Endothelial cell of umbilical vein (primary cell): ENCODE results near the gene NOTCH1. TPM values are rescaled to one million over a fixed set of nuclear protein-coding genes. Genes with fewer than 3 reads are reported as not detected.

Experiments
- BruUV-seq: library from RNA; stranded (reverse); fragments of 400-500 nt; replicated peaks from 2 replicates; lab custom pipeline; 2021; lab: Mats Ljungman, UMichigan
- CTCF ChIA-PET: fragments of 300-600, 350-600 bp; sonication (Branson Sonifier 250); formaldehyde crosslinking; loops from one replicate; lab custom pipeline; 2021; ENCODE audit warnings: antibody characterized with exemption, inconsistent platforms; lab: Charles Lee
- POLR2A ChIA-PET: fragments of 300-600, 350-600 bp; sonication (Branson Sonifier 250); formaldehyde crosslinking; loops from one replicate; lab custom pipeline; 2021; ENCODE audit warnings: antibody characterized with exemption, inconsistent platforms; lab: Charles Lee
- DNase-seq: peaks from one replicate; pipeline ENCODE4 v3.0.0-alpha.2; 2011; ENCODE audit warnings: low read depth, low spot score
- FAIRE-seq: peaks from 2 replicates; lab custom pipeline; 2011; peaks lifted over from hg19 to GRCh38; lab: Jason Lieb, UNC
- H2AFZ ChIP-seq: 2 replicates; pipeline ENCODE4 v1.6.0; 2012; ENCODE audit warnings: low read depth, low read length, control low read depth, inconsistent platforms
- H3K27ac ChIP-seq: 2 replicates; pipeline ENCODE4 v1.5.1; 2011; ENCODE audit warnings: low read depth, mild to moderate bottlenecking, control low read depth, low read length, moderate library complexity; ENCODE audit not compliant: insufficient read depth
- H3K27me3 ChIP-seq, 2 experiments: 2 replicates each; pipeline versions ENCODE4 v1.6.0 to v1.6.1; 2011; ENCODE audit warnings: low read length in 2 of 2, mixed read lengths in 1 of 2; ENCODE audit not compliant: control insufficient read depth in 2 of 2, insufficient read depth in 2 of 2
- H3K36me3 ChIP-seq, 2 experiments: 2 replicates in 1 of 2; 3 replicates in 1 of 2; pipeline ENCODE4 v1.5.1; 2011; ENCODE audit warnings: low read length in 2 of 2, mild to moderate bottlenecking in 1 of 2, moderate library complexity in 1 of 2; ENCODE audit not compliant: control insufficient read depth in 2 of 2, insufficient read depth in 2 of 2; ENCODE audit errors: extremely low read depth in 1 of 2
- H3K4me1 ChIP-seq: 3 replicates; pipeline ENCODE4 v1.5.1; 2011; ENCODE audit warnings: mild to moderate bottlenecking, low read length; ENCODE audit not compliant: control insufficient read depth, insufficient read depth; ENCODE audit errors: extremely low read depth
- H3K4me2 ChIP-seq: 2 replicates; pipeline ENCODE4 v1.6.1; 2011; ENCODE audit warnings: low read length, control low read depth, mixed read lengths; ENCODE audit not compliant: insufficient read depth
- H3K4me3 ChIP-seq, 3 experiments: fragments of 200-600 bp in 1 of 3; sonication (generic), shearing (Covaris generic) in 1 of 3; replicated peaks in 1 of 3; 2 replicates each; pipeline ENCODE4 v1.5.1; 2011 to 2016; ENCODE audit warnings: control low read depth in 3 of 3, low read length in 3 of 3, mild to moderate bottlenecking in 2 of 3, inconsistent platforms in 1 of 3, low read depth in 1 of 3, moderate library complexity in 1 of 3; ENCODE audit not compliant: insufficient read depth in 1 of 3
- H3K79me2 ChIP-seq: 2 replicates; pipeline ENCODE4 v1.6.0; 2012; ENCODE audit warnings: low read length, inconsistent platforms; ENCODE audit not compliant: control insufficient read depth, insufficient read depth
- H3K9ac ChIP-seq: replicated peaks from 2 replicates; pipeline ENCODE3; 2011; ENCODE audit warnings: low read length, control low read depth; ENCODE audit not compliant: insufficient read depth; ENCODE audit errors: extremely low read depth
- H3K9me1 ChIP-seq: replicated peaks from 3 replicates; pipeline ENCODE4 v1.6.0; 2011; ENCODE audit warnings: mild to moderate bottlenecking, low read length; ENCODE audit not compliant: control insufficient read depth, insufficient read depth; ENCODE audit errors: extremely low read depth
- H3K9me3 ChIP-seq: replicated peaks from 2 replicates; pipeline ENCODE4 v1.5.1; 2012; ENCODE audit warnings: low read length, inconsistent platforms; ENCODE audit not compliant: control insufficient read depth, insufficient read depth
- H4K20me1 ChIP-seq: replicated peaks from 2 replicates; pipeline ENCODE3; 2011; ENCODE audit warnings: mild to moderate bottlenecking, low read length; ENCODE audit not compliant: control insufficient read depth, insufficient read depth; ENCODE audit errors: extremely low read depth
- EZH2 ChIP-seq: IDR thresholded peaks from 2 replicates; pipeline ENCODE4 v1.6.1; 2012; ENCODE audit warnings: borderline replicate concordance, low read depth, mild to moderate bottlenecking, moderate library complexity, low read length, inconsistent platforms; ENCODE audit not compliant: severe bottlenecking
- FOS ChIP-seq: IDR thresholded peaks from 2 replicates; pipeline ENCODE4 v1.6.1; 2011; ENCODE audit warnings: mild to moderate bottlenecking, low read length, moderate library complexity, borderline replicate concordance; ENCODE audit not compliant: insufficient read depth
- GATA2 ChIP-seq: IDR thresholded peaks from 2 replicates; pipeline ENCODE4 v1.7.0; 2011; ENCODE audit warnings: low read depth, mild to moderate bottlenecking, moderate library complexity, mixed read lengths, low read length; ENCODE audit not compliant: insufficient read length, insufficient read depth
- JUN ChIP-seq: IDR thresholded peaks from 2 replicates; pipeline ENCODE4 v1.6.1; 2011; ENCODE audit warnings: borderline replicate concordance, low read depth; ENCODE audit not compliant: insufficient read length, insufficient read depth
- MYC ChIP-seq: IDR thresholded peaks from one replicate; pipeline ENCODE4 v1.6.1; 2011; ENCODE audit warnings: mild to moderate bottlenecking, low read depth, low read length
- POLR2A ChIP-seq: IDR thresholded peaks from 2 replicates; pipeline ENCODE4 v1.6.1; 2012; ENCODE audit warnings: low read depth, mild to moderate bottlenecking, control low read depth, low read length
- POLR2AphosphoS5 ChIP-seq: IDR thresholded peaks from 2 replicates; pipeline ENCODE4 v1.6.1; 2012; ENCODE audit warnings: low read depth, mild to moderate bottlenecking, control low read depth, low read length, moderate library complexity; ENCODE audit not compliant: insufficient read depth
- dilution Hi-C: fragments of 300-500 bp; cut with MboI; formaldehyde crosslinking; loops from one replicate; pipeline ENCODE4 v1.15.0; 2019; ENCODE audit warnings: low sequenced_read_pairs; ENCODE audit not compliant: extremely low pct_ligation_motif_present
- intact Hi-C: fragments of 100-400 bp; cut with micrococcal nuclease; formaldehyde crosslinking; loops from one replicate; pipeline ENCODE4 v1.10.0; 2022
- polyA plus RNA-seq, 4 experiments: library from polyadenylated mRNA; depleted of rRNA in 3 of 4; stranded (reverse) in 3 of 4; unstranded in 1 of 4; fragments of >200 nt; gene quantifications; 2 replicates each; pipeline versions ENCODE4 v1.2.1 to v1.2.3, GENCODE V29; 2011 to 2012; ENCODE audit warnings: missing spikeins in 1 of 4
- total RNA-seq: library from RNA; stranded (reverse); gene quantifications from 2 replicates; pipeline ENCODE4 v1.2.3, GENCODE V29; 2021
- TF ChIP-seq, protein P1 (sequence below), 2 donors: IDR thresholded peaks; 1 replicate in 1 of 2; 2 replicates in 1 of 2; pipeline ENCODE4 v1.5.1; 2011; ENCODE audit warnings: low read length in 2 of 2, mild to moderate bottlenecking in 2 of 2, moderate library complexity in 2 of 2, control low read depth in 1 of 2, inconsistent platforms in 1 of 2, low read depth in 1 of 2; ENCODE audit not compliant: insufficient read depth in 1 of 2; ENCODE audit errors: extremely low read depth in 1 of 2
- TF ChIP-seq, protein P2 (sequence below): IDR thresholded peaks from 2 replicates; pipeline ENCODE4 v1.6.1; 2011; ENCODE audit not compliant: insufficient read depth, insufficient read length

Gene NOTCH1
- total and polyA plus RNA-seq, 2 donors (not counting 3 experiments of a cell fraction or from before 2014, with no cell fraction given) = 31.7 to 153 TPM

DNA sequence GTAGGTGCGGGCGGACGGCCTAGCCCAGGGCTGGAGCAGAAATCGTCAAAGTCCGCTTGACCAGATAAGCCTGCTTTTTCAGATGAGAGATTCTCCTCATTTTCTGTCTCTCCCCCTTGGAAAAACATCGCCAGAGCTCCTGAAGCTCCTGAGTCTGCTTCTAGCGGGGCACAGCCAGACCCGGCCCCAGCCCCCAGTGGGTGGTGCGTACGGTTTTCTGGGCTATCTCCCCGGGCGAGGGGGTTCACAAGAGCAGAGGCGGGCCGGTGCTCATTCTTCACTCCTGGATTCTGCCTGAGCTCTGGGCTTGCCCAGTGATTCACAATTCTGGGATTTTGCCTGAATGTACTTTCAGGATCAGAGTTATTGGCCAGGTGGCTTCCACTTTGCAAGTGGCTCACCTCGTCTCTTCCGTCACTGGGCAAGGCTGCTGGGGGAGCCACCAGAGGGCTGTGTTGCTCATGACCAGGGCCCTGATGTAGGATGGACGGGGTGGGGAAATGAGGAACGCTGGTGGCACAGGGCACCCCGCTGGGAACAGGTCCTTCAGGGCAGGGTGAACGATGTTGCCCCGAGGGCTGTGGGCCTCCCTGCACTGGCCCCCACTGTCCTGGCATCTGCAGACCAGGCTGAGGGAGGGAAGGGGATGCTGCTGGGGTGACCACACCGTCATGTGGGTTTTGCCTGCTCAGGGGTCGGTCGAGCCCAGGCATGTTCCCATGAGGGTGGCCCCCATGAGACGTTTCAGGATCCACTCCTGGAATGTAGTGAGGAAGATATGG, 69.3 kb downstream of the NOTCH1 start:
- POLR2A ChIA-PET = no interaction called here
- Histone ChIP-seq H2AFZ (no peak overlapping the region), H3K79me2 (peaks cover 79% of the 10 kb centered on the region), H3K9me3 (no peaks in the 10 kb centered on the region), H3K4me3 (no peak overlapping the region), H3K27me3 (no peaks in the 10 kb centered on the region), H3K36me3 (peaks cover 25 to 58% of the 10 kb centered on the region in 2 experiments), H4K20me1 (no peaks in the 10 kb centered on the region), H3K9ac (no peak overlapping the region), H3K4me1 (peaks cover 3% of the 10 kb centered on the region), H3K27ac (no peak overlapping the region), H3K9me1 (no peaks in the 10 kb centered on the region), H3K4me2 (no peak overlapping the region)
- CTCF ChIA-PET = no interaction called here
- FAIRE-seq (no peak), DNase-seq (no peak)
- dilution Hi-C loops (no loop called here), intact Hi-C loops (no loop called here)
- no peak for TF ChIP-seq POLR2A
- TF ChIP-seq, protein P1, sequence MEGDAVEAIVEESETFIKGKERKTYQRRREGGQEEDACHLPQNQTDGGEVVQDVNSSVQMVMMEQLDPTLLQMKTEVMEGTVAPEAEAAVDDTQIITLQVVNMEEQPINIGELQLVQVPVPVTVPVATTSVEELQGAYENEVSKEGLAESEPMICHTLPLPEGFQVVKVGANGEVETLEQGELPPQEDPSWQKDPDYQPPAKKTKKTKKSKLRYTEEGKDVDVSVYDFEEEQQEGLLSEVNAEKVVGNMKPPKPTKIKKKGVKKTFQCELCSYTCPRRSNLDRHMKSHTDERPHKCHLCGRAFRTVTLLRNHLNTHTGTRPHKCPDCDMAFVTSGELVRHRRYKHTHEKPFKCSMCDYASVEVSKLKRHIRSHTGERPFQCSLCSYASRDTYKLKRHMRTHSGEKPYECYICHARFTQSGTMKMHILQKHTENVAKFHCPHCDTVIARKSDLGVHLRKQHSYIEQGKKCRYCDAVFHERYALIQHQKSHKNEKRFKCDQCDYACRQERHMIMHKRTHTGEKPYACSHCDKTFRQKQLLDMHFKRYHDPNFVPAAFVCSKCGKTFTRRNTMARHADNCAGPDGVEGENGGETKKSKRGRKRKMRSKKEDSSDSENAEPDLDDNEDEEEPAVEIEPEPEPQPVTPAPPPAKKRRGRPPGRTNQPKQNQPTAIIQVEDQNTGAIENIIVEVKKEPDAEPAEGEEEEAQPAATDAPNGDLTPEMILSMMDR (IDR thresholded peaks at IDR 0.05; ENCODE audit: extremely low read depth in 1 of 2, insufficient read depth in 1 of 2, low read depth in 1 of 2, low read length in 2 of 2) = no peak
- no peak for TF ChIP-seq FOS
- TF ChIP-seq GATA2 = no peak
- no peak for TF ChIP-seq POLR2AphosphoS5
- TF ChIP-seq JUN = no peak
- TF ChIP-seq MYC = no peak
- TF ChIP-seq EZH2 = no peak
- TF ChIP-seq, protein P2, sequence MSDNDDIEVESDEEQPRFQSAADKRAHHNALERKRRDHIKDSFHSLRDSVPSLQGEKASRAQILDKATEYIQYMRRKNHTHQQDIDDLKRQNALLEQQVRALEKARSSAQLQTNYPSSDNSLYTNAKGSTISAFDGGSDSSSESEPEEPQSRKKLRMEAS = no peak
- BruUV-seq = no TSS peak
